ENCODE measurements around the gene ZNF846. TPM values are rescaled to one million over a fixed set of nuclear protein-coding genes. Genes with fewer than 3 reads are reported as not detected.

The ZNF846 gene
- total RNA-seq, 1 donor from 2014 or later: 12.8 TPM

GRCh38 chr19:9806803-9807202 is 38.3 kb upstream of the ZNF846 start:
- H3K4me1 ChIP-seq: no peaks in the 10 kb centered on the region
- no peak for DNase-seq (ENCODE audit: extremely low spot score in 2 of 2)
- H3K4me3 ChIP-seq: no peak overlapping the region
- no peaks in the 10 kb centered on the region for H3K9me3 ChIP-seq
- H3K36me3 ChIP-seq: peaks cover 0 to 32% of the 10 kb centered on the region in 2 donors
- no peak for TF ChIP-seq CTCF (IDR thresholded peaks at IDR 0.05)
- no peak for TF ChIP-seq POLR2A (IDR thresholded peaks at IDR 0.05)
- no peak for TF ChIP-seq POLR2AphosphoS5 (IDR thresholded peaks at IDR 0.05; ENCODE audit: insufficient read depth in 1 of 2, low read depth in 1 of 2)
- intact Hi-C loops (cut with DNase I): loop anchor here (10.0 kb wide), 1 partner anchor 602 kb away; no protein-coding TSS in a partner anchor
- H3K27ac ChIP-seq: no peak overlapping the region
- H3K27me3 ChIP-seq: no peaks in the 10 kb centered on the region

GRCh38 chr19:9801976-9802375 is 33.4 kb upstream of the ZNF846 start:
- intact Hi-C loops (cut with DNase I): loop anchor here (10.0 kb wide), 1 partner anchor 597 kb away; no protein-coding TSS in a partner anchor
- TF ChIP-seq POLR2A (IDR thresholded peaks at IDR 0.05) (no peak), CTCF (IDR thresholded peaks at IDR 0.05) (no peak), POLR2AphosphoS5 (IDR thresholded peaks at IDR 0.05; ENCODE audit: insufficient read depth in 1 of 2, low read depth in 1 of 2) (no peak)
- H3K27me3 ChIP-seq: no peaks in the 10 kb centered on the region

GRCh38 chr19:9799162-9799561 is 30.6 kb upstream of the ZNF846 start:
- H3K27me3 ChIP-seq: no peaks in the 10 kb centered on the region
- peaks cover 12% of the 10 kb centered on the region for H3K4me1 ChIP-seq
- H3K36me3 ChIP-seq: no peaks in the 10 kb centered on the region
- TF ChIP-seq CTCF (IDR thresholded peaks at IDR 0.05): no peak
- no peak for TF ChIP-seq POLR2A (IDR thresholded peaks at IDR 0.05)
- no peak for TF ChIP-seq POLR2AphosphoS5 (IDR thresholded peaks at IDR 0.05; ENCODE audit: insufficient read depth in 1 of 2, low read depth in 1 of 2)
- no peak overlapping the region for H3K27ac ChIP-seq
- H3K4me3 ChIP-seq: no peak overlapping the region
- H3K9me3 ChIP-seq: no peaks in the 10 kb centered on the region
- intact Hi-C loops (cut with DNase I): loop anchor here (5.0 kb wide), 1 partner anchor 172 kb away; no protein-coding TSS in a partner anchor
- no peak for DNase-seq (ENCODE audit: extremely low spot score in 2 of 2)

More at GRCh38 chr19:9801976-9802375, 33.4 kb upstream of the ZNF846 start:
- no peak for DNase-seq (ENCODE audit: extremely low spot score in 2 of 2)
- no peaks in the 10 kb centered on the region for H3K36me3 ChIP-seq
- no peak overlapping the region for H3K27ac ChIP-seq
- no peaks in the 10 kb centered on the region for H3K9me3 ChIP-seq
- no peak overlapping the region for H3K4me3 ChIP-seq
- peaks cover 7% of the 10 kb centered on the region for H3K4me1 ChIP-seq

GRCh38 chr19:9797871-9798270 is 29.3 kb upstream of the ZNF846 start:
- TF ChIP-seq POLR2A (IDR thresholded peaks at IDR 0.05) (no peak), POLR2AphosphoS5 (IDR thresholded peaks at IDR 0.05; ENCODE audit: insufficient read depth in 1 of 2, low read depth in 1 of 2) (no peak), CTCF (IDR thresholded peaks at IDR 0.05) (no peak)
- Histone ChIP-seq H3K27ac (no peak overlapping the region), H3K36me3 (no peaks in the 10 kb centered on the region), H3K9me3 (no peaks in the 10 kb centered on the region), H3K4me1 (peaks cover 12% of the 10 kb centered on the region), H3K27me3 (no peaks in the 10 kb centered on the region), H3K4me3 (no peak overlapping the region)
- no peak for DNase-seq (ENCODE audit: extremely low spot score in 2 of 2)
- intact Hi-C loops (cut with DNase I): loop anchor here (5.0 kb wide), 1 partner anchor 171 kb away; no protein-coding TSS in a partner anchor

- TF ChIP-seq CTCF (IDR thresholded peaks at IDR 0.05) (peak; percentile 47 to 82 (median 78)), POLR2A (IDR thresholded peaks at IDR 0.05) (no peak), POLR2AphosphoS5 (IDR thresholded peaks at IDR 0.05; ENCODE audit: insufficient read depth in 1 of 2, low read depth in 1 of 2) (peak in 1 of 2 donors; percentile 78)
- intact Hi-C loops (cut with DNase I): loop anchor here (5.0 kb wide), 1 partner anchor 169 kb away; no protein-coding TSS in a partner anchor
- H3K9me3 ChIP-seq: no peaks in the 10 kb centered on the region
- no peak overlapping the region for H3K4me3 ChIP-seq
- no peak for DNase-seq (ENCODE audit: extremely low spot score in 2 of 2)
- H3K27me3 ChIP-seq: no peaks in the 10 kb centered on the region
- peak overlapping the region; percentile 40 for H3K27ac ChIP-seq
- H3K4me1 ChIP-seq: peaks cover 14% of the 10 kb centered on the region
- H3K36me3 ChIP-seq: no peaks in the 10 kb centered on the region
Measured at GRCh38 chr19:9796113-9796773, 27.7 kb upstream of the ZNF846 start.
